Measurements from ENCODE around the gene VNN1.
"Not testable (repeated sequence)": the region's sequence is repeated elsewhere in the genome, so short reads cannot be mapped to it uniquely, and the experiment has no call there.

The VNN1 gene

GRCh38 chr6:132669690-132670291, 44.1 kb downstream of the VNN1 start:
- FAIRE-seq = no peak

- no peak for FAIRE-seq
Observed at GRCh38 chr6:132666118-132666517, 47.7 kb downstream of the VNN1 start.

- FAIRE-seq = no peak
Observed at GRCh38 chr6:132664309-132665034, 49.4 kb downstream of the VNN1 start.

GRCh38 chr6:132663661-132664060, 50.2 kb downstream of the VNN1 start:
- FAIRE-seq = no peak

GRCh38 chr6:132661906-132662305, 51.9 kb downstream of the VNN1 start:
- no peak for FAIRE-seq

- no peak for FAIRE-seq
Observed at GRCh38 chr6:132659082-132659481, 54.8 kb downstream of the VNN1 start, which contains the start of gene TAAR1. Gene TAAR1 (minus strand): TSS chr6:132659182. CDS start chr6:132646003, 13,179 bp downstream.

- no peak for FAIRE-seq
Observed at GRCh38 chr6:132651062-132651461, 62.8 kb downstream of the VNN1 start.

GRCh38 chr6:132650429-132650828, 63.4 kb downstream of the VNN1 start:
- FAIRE-seq = no peak

GRCh38 chr6:132648828-132649227, 65.0 kb downstream of the VNN1 start:
- no peak for FAIRE-seq

- no peak for FAIRE-seq
Observed at GRCh38 chr6:132648356-132648755, 65.5 kb downstream of the VNN1 start.

GRCh38 chr6:132643547-132643946, 70.3 kb downstream of the VNN1 start:
- no peak for FAIRE-seq

GRCh38 chr6:132637135-132637534, 76.7 kb downstream of the VNN1 start:
- not testable (repeated sequence) for FAIRE-seq

- not testable (repeated sequence) for FAIRE-seq
Observed at GRCh38 chr6:132635906-132636305, 77.9 kb downstream of the VNN1 start.

- FAIRE-seq = not testable (repeated sequence)
Observed at GRCh38 chr6:132635288-132635687, 78.6 kb downstream of the VNN1 start.

- no peak for FAIRE-seq
Observed at GRCh38 chr6:132634796-132635195, 79.1 kb downstream of the VNN1 start.

- FAIRE-seq = no peak
Observed at GRCh38 chr6:132633362-132633761, 80.5 kb downstream of the VNN1 start.

Measured in colon (tissue), 2 donors.